Tibial nerve (tissue), 3 donors: ENCODE measurements around the gene PLPPR3.

Experiments
- CTCF ChIP-seq, 5 experiments: fragments of 200-600 bp in 3 of 5; fragments of 450-650 bp in 2 of 5; sonication (generic) in 3 of 5; IDR thresholded peaks; one replicate each; pipeline ENCODE4 v1.5.1; 2016 to 2019; ENCODE audit warnings: antibody characterized with exemption in 5 of 5, mild to moderate bottlenecking in 3 of 5, moderate library complexity in 2 of 5
- POLR2A ChIP-seq, 2 donors: fragments of 450-650 bp; IDR thresholded peaks; one replicate each; pipeline ENCODE4 v1.6.1; 2017; ENCODE audit warnings: antibody characterized with exemption in 2 of 2, mild to moderate bottlenecking in 2 of 2, moderate library complexity in 2 of 2

DNA sequence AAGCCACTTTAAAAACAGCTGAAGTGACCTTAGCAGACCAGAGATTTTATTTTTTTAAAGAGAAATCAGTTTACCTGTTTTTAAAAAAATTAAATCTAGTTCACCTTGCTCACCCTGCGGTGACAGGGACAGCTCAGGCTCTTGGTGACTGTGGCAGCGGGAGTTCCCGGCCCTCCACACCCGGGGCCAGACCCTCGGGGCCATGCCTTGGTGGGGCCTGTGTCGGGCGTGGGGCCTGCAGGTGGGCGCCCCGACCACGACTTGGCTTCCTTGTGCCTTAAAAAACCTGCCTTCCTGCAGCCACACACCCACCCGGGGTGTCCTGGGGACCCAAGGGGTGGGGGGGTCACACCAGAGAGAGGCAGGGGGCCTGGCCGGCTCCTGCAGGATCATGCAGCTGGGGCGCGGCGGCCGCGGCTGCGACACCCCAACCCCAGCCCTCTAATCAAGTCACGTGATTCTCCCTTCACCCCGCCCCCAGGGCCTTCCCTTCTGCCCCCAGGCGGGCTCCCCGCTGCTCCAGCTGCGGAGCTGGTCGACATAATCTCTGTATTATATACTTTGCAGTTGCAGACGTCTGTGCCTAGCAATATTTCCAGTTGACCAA lies 10.8 kb downstream of the PLPPR3 start:
- no peak for TF ChIP-seq CTCF (IDR thresholded peaks at IDR 0.05)
- TF ChIP-seq POLR2A (IDR thresholded peaks at IDR 0.05): no peak
